Panc1 (cell line): ENCODE measurements around the gene PRKAR2B.

Experiments used
- CTCF ChIP-seq: fragments of 450-650 bp; IDR thresholded peaks from 2 replicates; pipeline ENCODE4 v1.5.1; 2017; ENCODE audit warnings: mild to moderate bottlenecking
- POLR2AphosphoS5 ChIP-seq: IDR thresholded peaks from 2 replicates; pipeline ENCODE4 v1.6.1; 2012; ENCODE audit warnings: mild to moderate bottlenecking, low read depth, low read length, moderate library complexity

DNA sequence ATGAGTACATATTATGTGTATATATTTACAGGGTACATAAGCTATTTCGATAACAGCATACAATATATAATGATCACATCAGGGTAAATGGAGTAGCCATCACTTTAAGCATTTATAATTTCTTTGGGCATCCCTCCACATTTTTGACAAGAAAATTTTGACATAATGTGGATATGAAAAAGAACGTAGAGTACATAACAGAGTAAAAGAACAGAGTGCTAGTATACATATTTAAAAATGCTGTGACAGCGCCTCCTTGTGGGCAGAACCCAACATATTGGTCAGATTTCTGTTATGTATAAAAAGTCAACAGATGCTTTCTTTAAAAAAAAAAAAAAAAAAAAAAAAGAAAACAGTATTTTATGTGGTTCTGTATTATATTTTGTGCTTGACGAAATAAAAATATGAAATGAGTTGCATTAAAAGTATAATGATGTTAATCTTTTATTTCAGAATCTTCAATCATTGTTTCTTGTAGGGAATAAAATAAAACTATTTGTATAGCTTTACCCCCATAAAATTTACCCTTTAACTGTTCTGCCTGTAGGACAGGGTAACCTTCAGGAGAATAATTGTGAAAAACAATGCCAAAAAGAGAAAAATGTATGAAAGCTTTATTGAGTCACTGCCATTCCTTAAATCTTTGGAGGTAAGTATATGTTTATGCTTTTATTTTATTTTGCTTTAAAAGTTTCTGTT, 106.0 kb downstream of the PRKAR2B start:
- TF ChIP-seq CTCF (peak; percentile 70; the same call in 1 of the 2 replicates), POLR2AphosphoS5 (no peak)
